ENCODE data around the gene TMEM200B. TPM values are rescaled to one million over a fixed set of nuclear protein-coding genes. Genes with fewer than 3 reads are reported as not detected.

TMEM200B gene
- total RNA-seq, 1 donor from 2014 or later = 8.7 TPM

DNA sequence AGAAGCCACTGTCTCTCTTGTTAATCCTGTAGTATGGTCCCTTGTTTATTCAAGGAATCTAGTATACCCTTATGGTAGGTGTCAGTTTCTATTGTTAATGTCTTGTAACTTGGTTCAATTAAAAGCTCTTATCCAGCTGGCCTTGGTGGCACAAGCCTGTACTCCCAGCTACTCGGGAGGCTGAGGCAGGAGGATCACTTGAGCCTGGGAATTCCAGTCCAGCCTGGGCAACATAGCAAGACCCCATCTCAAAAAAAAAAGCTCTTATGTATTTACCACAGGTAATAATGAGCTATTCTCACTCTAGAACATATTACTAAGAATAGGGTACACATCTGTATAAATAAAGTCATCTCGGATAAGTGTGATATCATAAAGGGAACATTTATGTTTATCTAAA, 46.5 kb downstream of the TMEM200B start:
- no peaks in the 10 kb centered on the region for H3K9me3 ChIP-seq
- no peaks in the 10 kb centered on the region for H3K4me1 ChIP-seq
- DNase-seq (no peak), ATAC-seq (no peak)
- peaks cover 7% of the 10 kb centered on the region for H3K36me3 ChIP-seq
- no peaks in the 10 kb centered on the region for H3K27me3 ChIP-seq
- no peak overlapping the region for H3K4me3 ChIP-seq
- H3K27ac ChIP-seq = no peak overlapping the region
- TF ChIP-seq, protein P1, sequence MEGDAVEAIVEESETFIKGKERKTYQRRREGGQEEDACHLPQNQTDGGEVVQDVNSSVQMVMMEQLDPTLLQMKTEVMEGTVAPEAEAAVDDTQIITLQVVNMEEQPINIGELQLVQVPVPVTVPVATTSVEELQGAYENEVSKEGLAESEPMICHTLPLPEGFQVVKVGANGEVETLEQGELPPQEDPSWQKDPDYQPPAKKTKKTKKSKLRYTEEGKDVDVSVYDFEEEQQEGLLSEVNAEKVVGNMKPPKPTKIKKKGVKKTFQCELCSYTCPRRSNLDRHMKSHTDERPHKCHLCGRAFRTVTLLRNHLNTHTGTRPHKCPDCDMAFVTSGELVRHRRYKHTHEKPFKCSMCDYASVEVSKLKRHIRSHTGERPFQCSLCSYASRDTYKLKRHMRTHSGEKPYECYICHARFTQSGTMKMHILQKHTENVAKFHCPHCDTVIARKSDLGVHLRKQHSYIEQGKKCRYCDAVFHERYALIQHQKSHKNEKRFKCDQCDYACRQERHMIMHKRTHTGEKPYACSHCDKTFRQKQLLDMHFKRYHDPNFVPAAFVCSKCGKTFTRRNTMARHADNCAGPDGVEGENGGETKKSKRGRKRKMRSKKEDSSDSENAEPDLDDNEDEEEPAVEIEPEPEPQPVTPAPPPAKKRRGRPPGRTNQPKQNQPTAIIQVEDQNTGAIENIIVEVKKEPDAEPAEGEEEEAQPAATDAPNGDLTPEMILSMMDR (IDR thresholded peaks at IDR 0.05) = no peak
- intact Hi-C loops (cut with DNase I) = no loop called here

Other genes starting within 250 kb of the TMEM200B start
- 67.0 TPM for gene EPB41, start 209.3 kb downstream of the TMEM200B start, total RNA-seq
- 89.0 TPM for gene SRSF4, start 58.0 kb upstream of the TMEM200B start, total RNA-seq
- 16.5 TPM for gene MECR, start 107.0 kb upstream of the TMEM200B start, total RNA-seq
- gene PTPRU, start 112.6 kb upstream of the TMEM200B start, total RNA-seq = 45.5 TPM

Data from upper lobe of right lung (tissue), 1 donor.